ENCODE data around the gene PABPC1L.
A peak's percentile ranks its signal among the peaks of the same experiment; 100 is the strongest.

Gene PABPC1L

DNA sequence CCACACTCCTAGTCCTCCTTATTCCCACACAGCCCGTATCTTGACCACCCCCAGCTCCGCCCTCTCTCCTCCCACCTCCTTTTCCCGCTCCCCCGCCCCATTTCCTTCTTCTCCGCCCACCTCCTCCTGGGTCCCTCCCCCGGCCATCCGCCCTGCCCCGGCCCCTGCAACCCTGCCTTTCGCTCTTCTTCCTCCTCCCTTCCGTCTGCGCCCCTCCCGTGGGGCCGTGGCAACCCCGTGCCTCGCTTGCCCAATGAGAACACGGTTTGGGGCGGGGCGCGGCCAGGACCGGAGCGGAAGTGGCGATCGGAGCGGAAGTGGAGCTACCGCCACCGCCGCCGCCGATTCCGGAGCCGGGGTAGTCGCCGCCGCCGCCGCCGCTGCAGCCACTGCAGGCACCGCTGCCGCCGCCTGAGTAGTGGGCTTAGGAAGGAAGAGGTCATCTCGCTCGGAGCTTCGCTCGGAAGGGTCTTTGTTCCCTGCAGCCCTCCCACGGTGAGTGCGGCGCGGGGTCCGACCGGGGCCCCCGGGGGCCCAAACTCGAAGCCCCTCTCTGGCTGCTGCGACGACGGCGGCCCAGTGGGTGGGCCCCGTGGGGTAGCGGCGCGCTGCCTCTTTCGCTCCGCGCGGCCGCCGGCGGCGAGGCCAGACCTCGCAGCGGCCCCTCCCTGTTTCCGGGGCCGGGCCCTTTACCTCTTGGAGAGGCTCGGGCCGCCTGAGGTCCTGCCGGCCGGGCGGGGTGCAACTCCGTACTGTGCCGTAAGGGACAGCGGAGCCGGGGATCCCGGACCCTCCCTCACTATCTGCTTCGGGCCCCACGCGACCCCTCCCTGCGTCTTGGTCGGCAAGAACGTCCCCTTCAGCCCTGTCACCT, 24.2 kb upstream of the PABPC1L start, which contains the start of gene YWHAB:
YWHAB (plus strand) TSS at position 314 of the 874 bp plus-strand sequence. CDS start 15,829 bp downstream, outside the sequence.
- DNase-seq (ENCODE audit: low read depth, low spot score), result peak; percentile 96
- H3K27me3 ChIP-seq (ENCODE audit: control insufficient read depth, insufficient read depth, low read length), result no peaks in the 10 kb centered on the region
- no peaks in the 10 kb centered on the region for H3K36me3 ChIP-seq (ENCODE audit: control insufficient read depth, insufficient read depth, low read length)
- no peak within 1 kb of the TSS for H3K27ac ChIP-seq (ENCODE audit: low read length)
- H3K4me3 ChIP-seq (ENCODE audit: low read length), result peak within 1 kb of the TSS; percentile 93
- no peaks in the 10 kb centered on the region for H3K9me3 ChIP-seq (ENCODE audit: control insufficient read depth, insufficient read depth, low read length)
- H3K4me1 ChIP-seq (ENCODE audit: control insufficient read depth, insufficient read depth, low read length), result no peaks in the 10 kb centered on the region
- no CpG with 5 or more reads among the region's 88 CpGs for WGBS (ENCODE audit: insufficient coverage, insufficient read length)

DNA sequence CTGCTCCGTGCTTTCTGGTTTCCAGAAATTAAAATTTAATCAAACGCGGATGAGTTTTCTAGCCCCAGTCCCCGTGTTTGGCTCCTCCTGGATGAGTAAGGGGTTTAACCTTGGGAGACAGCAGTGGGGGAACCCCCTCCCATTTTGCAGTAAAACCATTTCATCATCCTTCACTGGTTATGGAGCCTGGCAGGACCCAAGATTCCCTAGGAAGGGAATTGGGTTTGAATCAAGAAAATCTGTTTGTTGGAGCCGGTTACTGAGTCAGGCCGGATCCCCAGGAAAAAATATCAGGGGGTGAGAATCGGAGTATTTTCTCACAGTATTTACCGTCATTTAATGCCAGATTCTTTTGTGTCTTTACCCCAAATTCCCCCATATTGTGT, 23.6 kb upstream of the PABPC1L start:
- no peak for DNase-seq (ENCODE audit: low read depth, low spot score)
- H3K4me3 ChIP-seq (ENCODE audit: low read length), result peak overlapping the region; percentile 93
- no peaks in the 10 kb centered on the region for H3K36me3 ChIP-seq (ENCODE audit: control insufficient read depth, insufficient read depth, low read length)
- no peaks in the 10 kb centered on the region for H3K4me1 ChIP-seq (ENCODE audit: control insufficient read depth, insufficient read depth, low read length)
- H3K9me3 ChIP-seq (ENCODE audit: control insufficient read depth, insufficient read depth, low read length), result no peaks in the 10 kb centered on the region
- WGBS (ENCODE audit: insufficient coverage, insufficient read length), result no CpG with 5 or more reads among the region's 8 CpGs
- no peak overlapping the region for H3K27ac ChIP-seq (ENCODE audit: low read length)
- no peaks in the 10 kb centered on the region for H3K27me3 ChIP-seq (ENCODE audit: control insufficient read depth, insufficient read depth, low read length)

DNA sequence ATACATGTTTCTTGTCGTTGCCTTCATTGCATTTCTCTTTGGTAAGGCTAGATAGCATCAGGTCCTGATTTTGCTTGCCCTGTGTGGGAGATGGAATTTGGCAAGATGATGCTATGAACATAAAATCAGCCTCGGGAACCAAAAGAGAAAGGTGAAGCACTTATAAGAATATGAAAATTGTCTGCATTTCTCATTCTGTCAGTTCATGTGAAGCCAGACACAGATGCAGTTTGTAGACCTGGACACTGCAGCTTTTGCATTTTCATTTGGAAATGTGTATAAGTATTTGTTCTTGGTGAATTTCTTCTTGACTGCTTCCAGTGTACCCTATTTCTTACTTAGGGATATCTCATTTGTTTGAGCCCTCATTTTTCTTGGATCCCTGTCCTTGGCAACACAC, 23.0 kb upstream of the PABPC1L start:
- no peak for DNase-seq (ENCODE audit: low read depth, low spot score)
- Histone ChIP-seq H3K27ac (ENCODE audit: low read length) (no peak overlapping the region), H3K27me3 (ENCODE audit: control insufficient read depth, insufficient read depth, low read length) (no peaks in the 10 kb centered on the region), H3K4me3 (ENCODE audit: low read length) (peak overlapping the region; percentile 93; the same call in 1 of the 2 replicates), H3K4me1 (ENCODE audit: control insufficient read depth, insufficient read depth, low read length) (no peaks in the 10 kb centered on the region), H3K36me3 (ENCODE audit: control insufficient read depth, insufficient read depth, low read length) (no peaks in the 10 kb centered on the region), H3K9me3 (ENCODE audit: control insufficient read depth, insufficient read depth, low read length) (no peaks in the 10 kb centered on the region)
- WGBS (ENCODE audit: insufficient coverage, insufficient read length), result no CpG with 5 or more reads among the region's 2 CpGs

DNA sequence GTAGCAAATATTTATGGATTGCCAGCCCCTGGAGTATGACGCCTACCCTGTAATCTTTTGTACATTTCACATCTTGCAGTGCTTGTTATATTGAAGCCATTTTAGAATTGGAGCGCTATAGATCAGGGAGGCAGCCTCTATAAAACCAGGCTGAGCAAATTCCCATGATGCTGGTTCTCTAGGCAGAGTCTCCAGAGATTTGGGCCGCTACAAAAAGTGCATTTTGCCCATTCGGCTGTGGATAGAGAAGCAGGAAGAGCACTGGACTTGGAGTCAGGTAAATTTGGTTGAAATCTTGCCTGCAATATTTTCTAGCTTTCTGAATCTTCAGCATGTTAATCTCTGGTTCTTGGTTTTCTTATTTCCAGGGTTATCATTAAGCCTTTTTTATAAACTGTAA, 22.4 kb upstream of the PABPC1L start:
- no CpG with 5 or more reads among the region's 4 CpGs for WGBS (ENCODE audit: insufficient coverage, insufficient read length)
- no peak overlapping the region for H3K4me3 ChIP-seq (ENCODE audit: low read length)
- no peaks in the 10 kb centered on the region for H3K27me3 ChIP-seq (ENCODE audit: control insufficient read depth, insufficient read depth, low read length)
- no peaks in the 10 kb centered on the region for H3K36me3 ChIP-seq (ENCODE audit: control insufficient read depth, insufficient read depth, low read length)
- H3K27ac ChIP-seq (ENCODE audit: low read length), result no peak overlapping the region
- no peaks in the 10 kb centered on the region for H3K4me1 ChIP-seq (ENCODE audit: control insufficient read depth, insufficient read depth, low read length)
- DNase-seq (ENCODE audit: low read depth, low spot score), result no peak
- H3K9me3 ChIP-seq (ENCODE audit: control insufficient read depth, insufficient read depth, low read length), result no peaks in the 10 kb centered on the region

DNA sequence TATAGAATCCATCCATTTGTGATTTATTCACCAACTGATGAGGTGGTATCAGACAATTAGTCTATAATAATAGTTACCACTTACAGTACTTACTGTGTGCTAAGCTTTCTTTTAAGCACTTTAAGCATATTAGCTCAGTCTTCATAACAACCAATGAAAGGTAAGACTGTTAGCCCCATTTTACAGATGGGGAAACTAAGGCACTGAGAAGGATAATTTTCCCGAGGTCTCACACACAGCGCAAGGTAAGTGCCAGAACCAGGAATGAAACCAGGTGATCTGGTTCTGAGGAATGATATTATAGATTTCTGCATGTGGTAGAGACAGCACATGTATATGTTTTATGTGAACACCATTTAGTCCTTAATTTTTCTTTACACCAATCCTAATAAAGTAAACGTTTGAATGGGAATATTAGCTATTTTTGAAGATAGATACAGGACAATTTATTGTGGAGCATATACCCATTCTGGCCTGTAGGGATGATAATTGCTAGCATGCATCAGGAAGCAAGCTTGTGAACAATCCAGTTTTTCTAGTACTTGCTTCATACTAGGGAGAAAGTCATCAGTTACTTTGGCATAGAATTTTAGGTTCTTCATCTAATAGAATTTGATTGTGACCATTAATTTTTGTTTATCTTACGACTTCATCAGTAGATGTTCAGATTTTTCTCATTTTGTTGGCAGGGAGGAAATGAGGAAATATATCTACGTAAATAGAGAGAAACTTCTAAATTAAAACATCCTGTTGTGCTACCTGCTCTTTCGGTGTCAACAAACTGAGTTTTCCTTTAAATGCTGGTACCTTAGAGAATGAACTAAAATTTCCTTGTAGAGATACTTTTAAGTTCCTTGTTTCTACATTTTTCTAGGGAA, 21.4 kb upstream of the PABPC1L start:
- no peaks in the 10 kb centered on the region for H3K27me3 ChIP-seq (ENCODE audit: control insufficient read depth, insufficient read depth, low read length)
- H3K4me3 ChIP-seq (ENCODE audit: low read length), result no peak overlapping the region
- no peaks in the 10 kb centered on the region for H3K36me3 ChIP-seq (ENCODE audit: control insufficient read depth, insufficient read depth, low read length)
- no peak overlapping the region for H3K27ac ChIP-seq (ENCODE audit: low read length)
- no peak for DNase-seq (ENCODE audit: low read depth, low spot score)
- no CpG with 5 or more reads among the region's 6 CpGs for WGBS (ENCODE audit: insufficient coverage, insufficient read length)
- no peaks in the 10 kb centered on the region for H3K4me1 ChIP-seq (ENCODE audit: control insufficient read depth, insufficient read depth, low read length)
- no peaks in the 10 kb centered on the region for H3K9me3 ChIP-seq (ENCODE audit: control insufficient read depth, insufficient read depth, low read length)

DNA sequence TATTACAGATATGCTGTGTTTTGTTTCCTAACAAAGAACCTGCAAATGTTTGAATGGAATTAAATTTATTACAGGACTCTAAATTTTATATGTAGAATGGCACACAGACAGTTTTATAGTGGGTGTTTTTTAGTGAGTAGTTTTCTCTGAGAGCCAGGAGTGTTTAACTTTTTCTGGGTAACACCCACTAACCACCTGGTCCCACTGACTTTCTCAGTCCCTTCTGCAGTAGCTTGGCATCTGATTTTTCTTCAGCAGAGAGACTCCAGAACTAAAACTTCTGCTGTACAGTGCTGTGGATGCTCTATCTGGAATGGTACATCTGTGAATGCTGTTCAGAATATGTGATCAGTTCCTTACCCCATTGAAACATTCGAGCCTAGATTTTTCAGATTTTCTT, 18.0 kb upstream of the PABPC1L start:
- Histone ChIP-seq H3K4me3 (ENCODE audit: low read length) (no peak overlapping the region), H3K4me1 (ENCODE audit: control insufficient read depth, insufficient read depth, low read length) (no peaks in the 10 kb centered on the region), H3K27me3 (ENCODE audit: control insufficient read depth, insufficient read depth, low read length) (no peaks in the 10 kb centered on the region; the same call in 1 of the 2 replicates), H3K9me3 (ENCODE audit: control insufficient read depth, insufficient read depth, low read length) (no peaks in the 10 kb centered on the region), H3K27ac (ENCODE audit: low read length) (no peak overlapping the region), H3K36me3 (ENCODE audit: control insufficient read depth, insufficient read depth, low read length) (no peaks in the 10 kb centered on the region; the same call in 1 of the 2 replicates)
- no peak for DNase-seq (ENCODE audit: low read depth, low spot score)
- no CpG with 5 or more reads among the region's 1 CpG for WGBS (ENCODE audit: insufficient coverage, insufficient read length)

DNA sequence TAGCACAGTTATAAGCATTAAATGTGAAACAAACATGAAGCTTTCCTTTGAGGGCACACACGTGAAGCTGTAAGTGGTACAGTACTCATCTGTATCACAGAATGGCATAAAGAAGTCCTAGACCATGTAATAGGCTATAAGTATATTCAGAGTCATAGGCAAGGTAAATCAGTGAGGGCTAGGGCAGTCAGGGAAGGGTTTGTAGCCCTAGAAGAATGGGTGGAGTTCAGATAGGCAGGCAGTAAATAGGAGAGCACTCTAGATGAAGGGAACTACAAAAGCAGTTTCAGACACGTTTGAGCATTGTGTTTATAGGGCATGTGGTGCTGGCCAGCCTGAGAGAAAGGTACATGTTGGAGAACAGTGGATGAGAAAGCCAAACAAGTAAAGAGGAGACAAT, 14.9 kb upstream of the PABPC1L start:
- Histone ChIP-seq H3K4me1 (ENCODE audit: control insufficient read depth, insufficient read depth, low read length) (no peaks in the 10 kb centered on the region), H3K36me3 (ENCODE audit: control insufficient read depth, insufficient read depth, low read length) (no peaks in the 10 kb centered on the region; the same call in 1 of the 2 replicates), H3K27ac (ENCODE audit: low read length) (no peak overlapping the region), H3K9me3 (ENCODE audit: control insufficient read depth, insufficient read depth, low read length) (no peaks in the 10 kb centered on the region), H3K4me3 (ENCODE audit: low read length) (no peak overlapping the region), H3K27me3 (ENCODE audit: control insufficient read depth, insufficient read depth, low read length) (no peaks in the 10 kb centered on the region; the same call in 1 of the 2 replicates)
- DNase-seq (ENCODE audit: low read depth, low spot score), result no peak
- no CpG with 5 or more reads among the region's 2 CpGs for WGBS (ENCODE audit: insufficient coverage, insufficient read length)

DNA sequence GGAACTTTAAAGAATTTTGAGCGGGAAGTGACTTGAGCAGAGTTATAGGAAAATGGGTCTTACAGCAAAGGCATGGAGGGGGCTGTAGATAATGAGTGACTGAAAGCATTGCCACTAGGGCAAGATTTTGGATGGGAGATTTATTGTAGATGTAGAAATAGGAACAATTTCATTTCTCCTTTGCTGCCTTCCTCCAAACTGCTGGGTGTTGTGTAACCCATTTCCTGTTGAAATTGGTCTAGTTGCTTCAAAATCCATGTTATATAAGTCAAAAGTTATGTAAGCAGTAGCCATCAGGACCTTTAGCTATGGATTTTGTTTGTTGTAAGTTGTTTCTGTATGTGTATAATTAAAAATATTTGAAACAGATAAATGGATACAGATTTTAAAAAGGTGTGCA, 13.3 kb upstream of the PABPC1L start:
- Histone ChIP-seq H3K4me1 (ENCODE audit: control insufficient read depth, insufficient read depth, low read length) (no peaks in the 10 kb centered on the region), H3K36me3 (ENCODE audit: control insufficient read depth, insufficient read depth, low read length) (no peaks in the 10 kb centered on the region; the same call in 1 of the 2 replicates), H3K27ac (ENCODE audit: low read length) (no peak overlapping the region), H3K27me3 (ENCODE audit: control insufficient read depth, insufficient read depth, low read length) (no peaks in the 10 kb centered on the region; the same call in 1 of the 2 replicates), H3K9me3 (ENCODE audit: control insufficient read depth, insufficient read depth, low read length) (no peaks in the 10 kb centered on the region), H3K4me3 (ENCODE audit: low read length) (no peak overlapping the region)
- DNase-seq (ENCODE audit: low read depth, low spot score), result no peak
- WGBS (ENCODE audit: insufficient coverage, insufficient read length), result no CpG with 5 or more reads among the region's 1 CpG

DNA sequence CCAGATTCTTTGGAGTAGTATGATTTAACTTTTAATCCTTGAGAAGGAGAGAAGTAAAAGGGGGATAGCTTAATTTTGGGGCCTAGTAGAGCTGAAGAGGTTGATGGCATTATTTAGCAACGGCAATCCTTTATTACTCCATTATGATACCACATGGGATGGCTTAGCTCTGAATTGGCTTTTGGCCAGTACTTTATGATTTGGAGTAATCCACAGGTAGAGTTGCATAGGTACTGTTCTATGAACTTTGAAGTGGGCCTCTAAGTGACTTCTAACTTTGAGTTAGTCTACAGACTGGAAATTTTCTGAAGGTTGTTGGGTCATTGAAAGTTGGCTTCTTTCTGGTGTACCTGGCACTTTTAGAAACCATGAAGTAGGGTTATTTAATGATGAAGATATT, 12.7 kb upstream of the PABPC1L start:
- H3K27ac ChIP-seq (ENCODE audit: low read length), result no peak overlapping the region
- H3K9me3 ChIP-seq (ENCODE audit: control insufficient read depth, insufficient read depth, low read length), result no peaks in the 10 kb centered on the region
- WGBS (ENCODE audit: insufficient coverage, insufficient read length), result no CpG with 5 or more reads among the region's 1 CpG
- H3K36me3 ChIP-seq (ENCODE audit: control insufficient read depth, insufficient read depth, low read length), result no peaks in the 10 kb centered on the region; the same call in 1 of the 2 replicates
- H3K4me1 ChIP-seq (ENCODE audit: control insufficient read depth, insufficient read depth, low read length), result no peaks in the 10 kb centered on the region
- no peak for DNase-seq (ENCODE audit: low read depth, low spot score)
- H3K4me3 ChIP-seq (ENCODE audit: low read length), result no peak overlapping the region
- H3K27me3 ChIP-seq (ENCODE audit: control insufficient read depth, insufficient read depth, low read length), result no peaks in the 10 kb centered on the region; the same call in 1 of the 2 replicates

DNA sequence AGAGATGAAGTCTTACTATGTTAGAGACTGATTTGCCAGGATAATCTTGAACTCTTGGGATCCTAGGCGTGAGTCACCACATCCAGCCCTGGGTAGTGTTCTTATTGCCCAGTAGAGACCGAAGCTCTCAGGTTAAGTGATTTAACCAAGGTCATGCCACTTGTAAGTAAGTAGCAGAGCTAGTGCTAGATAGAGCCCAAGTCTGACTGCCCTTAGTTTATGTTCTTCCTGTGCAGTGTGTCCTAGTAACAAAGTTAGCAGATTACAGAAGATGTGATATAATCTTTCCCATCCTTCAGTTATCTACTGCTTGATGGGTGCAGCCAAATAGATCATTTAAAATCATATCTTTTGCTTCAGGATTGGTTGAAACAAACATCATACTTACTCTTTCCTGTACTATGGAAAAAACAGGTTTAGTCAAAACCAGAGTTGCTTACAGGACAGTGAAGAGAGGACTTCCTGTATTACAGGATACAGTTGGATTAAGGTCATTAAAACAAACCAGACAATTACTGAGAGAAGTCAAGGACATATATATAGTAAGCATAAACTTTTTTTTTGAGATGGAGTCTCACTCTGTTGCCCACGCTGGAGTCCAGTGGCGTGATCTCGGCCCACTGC, 9.5 kb upstream of the PABPC1L start:
- DNase-seq (ENCODE audit: low read depth, low spot score), result no peak
- Histone ChIP-seq H3K27ac (ENCODE audit: low read length) (no peak overlapping the region), H3K9me3 (ENCODE audit: control insufficient read depth, insufficient read depth, low read length) (no peaks in the 10 kb centered on the region), H3K4me3 (ENCODE audit: low read length) (no peak overlapping the region), H3K27me3 (ENCODE audit: control insufficient read depth, insufficient read depth, low read length) (no peaks in the 10 kb centered on the region), H3K4me1 (ENCODE audit: control insufficient read depth, insufficient read depth, low read length) (no peaks in the 10 kb centered on the region), H3K36me3 (ENCODE audit: control insufficient read depth, insufficient read depth, low read length) (no peaks in the 10 kb centered on the region; the same call in 1 of the 2 replicates)
- no CpG with 5 or more reads among the region's 5 CpGs for WGBS (ENCODE audit: insufficient coverage, insufficient read length)
